Keratinocyte (primary cell): ENCODE results near the gene TMEM37. TPM values are rescaled to one million over a fixed set of nuclear protein-coding genes. Genes with fewer than 3 reads are reported as not detected.

Source experiments
- DNase-seq: peaks from one replicate; pipeline ENCODE4 v3.0.0-alpha.2; 2011; ENCODE audit warnings: low read depth, missing footprints, low spot score
- FAIRE-seq: peaks from 2 replicates; lab custom pipeline; 2011; peaks lifted over from hg19 to GRCh38; lab: Jason Lieb, UNC
- H2AFZ ChIP-seq: 2 replicates; pipeline ENCODE4 v1.6.0; 2012; ENCODE audit warnings: low read length, control low read depth, inconsistent platforms; ENCODE audit not compliant: control insufficient read depth
- H3K27ac ChIP-seq: 2 replicates; pipeline ENCODE4 v1.5.1; 2011; ENCODE audit warnings: low read length; ENCODE audit not compliant: control insufficient read depth, insufficient read depth
- H3K27me3 ChIP-seq: 3 replicates; pipeline ENCODE4 v1.6.0; 2011; ENCODE audit warnings: low read length; ENCODE audit not compliant: control insufficient read depth, insufficient read depth; ENCODE audit errors: extremely low read depth
- H3K36me3 ChIP-seq, 2 experiments: 2 replicates in 1 of 2; 3 replicates in 1 of 2; pipeline ENCODE4 v1.5.1; 2011; ENCODE audit warnings: low read length in 2 of 2, mild to moderate bottlenecking in 1 of 2; ENCODE audit not compliant: control insufficient read depth in 2 of 2, insufficient read depth in 2 of 2; ENCODE audit errors: extremely low read depth in 1 of 2
- H3K4me1 ChIP-seq: 3 replicates; pipeline ENCODE4 v1.5.1; 2011; ENCODE audit warnings: low read length; ENCODE audit not compliant: control insufficient read depth, insufficient read depth; ENCODE audit errors: extremely low read depth
- H3K4me2 ChIP-seq: 3 replicates; pipeline ENCODE4 v1.6.0; 2011; ENCODE audit warnings: low read depth, low read length; ENCODE audit not compliant: control insufficient read depth, insufficient read depth; ENCODE audit errors: extremely low read depth
- H3K4me3 ChIP-seq, 3 experiments: fragments of 200-600 bp in 1 of 3; sonication (generic) in 1 of 3; 2 replicates in 2 of 3; 3 replicates in 1 of 3; pipeline ENCODE4 v1.5.1; 2011 to 2016; ENCODE audit warnings: low read length in 3 of 3, mild to moderate bottlenecking in 3 of 3, control low read depth in 2 of 3, inconsistent platforms in 1 of 3, low read depth in 1 of 3, mixed read lengths in 1 of 3, mixed run types in 1 of 3, moderate library complexity in 1 of 3; ENCODE audit not compliant: control insufficient read depth in 2 of 3, insufficient read depth in 2 of 3; ENCODE audit errors: extremely low read depth in 1 of 3
- H3K79me2 ChIP-seq: 2 replicates; pipeline ENCODE4 v1.6.0; 2012; ENCODE audit warnings: low read length; ENCODE audit not compliant: control insufficient read depth, insufficient read depth
- H3K9ac ChIP-seq: 3 replicates; pipeline ENCODE4 v1.6.0; 2011; ENCODE audit warnings: low read length; ENCODE audit not compliant: control insufficient read depth, insufficient read depth; ENCODE audit errors: extremely low read depth
- H3K9me1 ChIP-seq: 3 replicates; pipeline ENCODE4 v1.6.0; 2011; ENCODE audit warnings: low read length; ENCODE audit not compliant: control insufficient read depth, insufficient read depth; ENCODE audit errors: extremely low read depth
- H3K9me3 ChIP-seq: 2 replicates; pipeline ENCODE4 v1.5.1; 2012; ENCODE audit warnings: low read depth, low read length; ENCODE audit not compliant: control insufficient read depth
- H4K20me1 ChIP-seq: 3 replicates; pipeline ENCODE4 v1.6.0; 2011; ENCODE audit warnings: low read length; ENCODE audit not compliant: control insufficient read depth, insufficient read depth; ENCODE audit errors: extremely low read depth
- EZH2 ChIP-seq: IDR thresholded peaks from one replicate; pipeline ENCODE4 v1.6.1; 2012; ENCODE audit warnings: inconsistent platforms, mild to moderate bottlenecking, low read length, moderate library complexity
- dilution Hi-C: fragments of 300-500 bp; cut with MboI; formaldehyde crosslinking; loops from one replicate; pipeline ENCODE4 v1.7.0; 2020; ENCODE audit warnings: low sequenced_read_pairs; ENCODE audit not compliant: extremely low pct_ligation_motif_present
- polyA plus RNA-seq, 5 experiments: library from polyadenylated mRNA; depleted of rRNA in 3 of 5; stranded (reverse) in 3 of 5; stranded (forward) in 1 of 5; unstranded in 1 of 5; fragments of >200 nt; gene quantifications; 1 replicate in 1 of 5; 2 replicates in 3 of 5; 3 replicates in 1 of 5; pipeline versions ENCODE4 v1.2.1 to v1.2.3, GENCODE V29; 2011 to 2012; ENCODE audit warnings: missing spikeins in 2 of 5, low read depth in 1 of 5, low replicate concordance in 1 of 5
- TF ChIP-seq, protein P1 (sequence below), 3 experiments: IDR thresholded peaks in 1 of 3; conservative IDR thresholded peaks in 1 of 3; optimal IDR thresholded peaks in 1 of 3; 2 replicates in 2 of 3; 3 replicates in 1 of 3; pipeline versions ENCODE3 to v1.5.1; 2011; ENCODE audit warnings: low read length in 3 of 3, mild to moderate bottlenecking in 3 of 3, moderate library complexity in 2 of 3, control low read depth in 1 of 3, inconsistent platforms in 1 of 3; ENCODE audit not compliant: insufficient read depth in 2 of 3; ENCODE audit errors: extremely low read depth in 1 of 3

TMEM37 gene
- polyA plus RNA-seq, 1 donor (not counting 4 experiments of a cell fraction or from before 2014, with no cell fraction given): 0.18 TPM

GRCh38 chr2:119484834-119485233 is 53.2 kb downstream of the TMEM37 start:
- dilution Hi-C loops: no loop called here
- H3K4me1 ChIP-seq: no peaks in the 10 kb centered on the region
- no peak overlapping the region for H3K27ac ChIP-seq
- no peak overlapping the region for H3K9ac ChIP-seq
- no peak overlapping the region for H3K4me3 ChIP-seq
- DNase-seq (peak; percentile 17), FAIRE-seq (no peak)
- H3K36me3 ChIP-seq: no peaks in the 10 kb centered on the region
- no peaks in the 10 kb centered on the region for H4K20me1 ChIP-seq
- no peak overlapping the region for H2AFZ ChIP-seq
- no peaks in the 10 kb centered on the region for H3K79me2 ChIP-seq
- TF ChIP-seq EZH2: no peak
- TF ChIP-seq, protein P1, sequence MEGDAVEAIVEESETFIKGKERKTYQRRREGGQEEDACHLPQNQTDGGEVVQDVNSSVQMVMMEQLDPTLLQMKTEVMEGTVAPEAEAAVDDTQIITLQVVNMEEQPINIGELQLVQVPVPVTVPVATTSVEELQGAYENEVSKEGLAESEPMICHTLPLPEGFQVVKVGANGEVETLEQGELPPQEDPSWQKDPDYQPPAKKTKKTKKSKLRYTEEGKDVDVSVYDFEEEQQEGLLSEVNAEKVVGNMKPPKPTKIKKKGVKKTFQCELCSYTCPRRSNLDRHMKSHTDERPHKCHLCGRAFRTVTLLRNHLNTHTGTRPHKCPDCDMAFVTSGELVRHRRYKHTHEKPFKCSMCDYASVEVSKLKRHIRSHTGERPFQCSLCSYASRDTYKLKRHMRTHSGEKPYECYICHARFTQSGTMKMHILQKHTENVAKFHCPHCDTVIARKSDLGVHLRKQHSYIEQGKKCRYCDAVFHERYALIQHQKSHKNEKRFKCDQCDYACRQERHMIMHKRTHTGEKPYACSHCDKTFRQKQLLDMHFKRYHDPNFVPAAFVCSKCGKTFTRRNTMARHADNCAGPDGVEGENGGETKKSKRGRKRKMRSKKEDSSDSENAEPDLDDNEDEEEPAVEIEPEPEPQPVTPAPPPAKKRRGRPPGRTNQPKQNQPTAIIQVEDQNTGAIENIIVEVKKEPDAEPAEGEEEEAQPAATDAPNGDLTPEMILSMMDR (optimal IDR thresholded peaks at IDR 0.05 in 1 of 3, IDR thresholded peaks at IDR 0.05 in 1 of 3, conservative IDR thresholded peaks at IDR 0.05 in 1 of 3; ENCODE audit: extremely low read depth in 1 of 3, insufficient read depth in 2 of 3, low read length in 3 of 3): no peak
- H3K27me3 ChIP-seq: no peaks in the 10 kb centered on the region
- no peaks in the 10 kb centered on the region for H3K9me1 ChIP-seq
- no peak overlapping the region for H3K4me2 ChIP-seq
- no peaks in the 10 kb centered on the region for H3K9me3 ChIP-seq

- no peaks in the 10 kb centered on the region for H3K9me1 ChIP-seq
- no peaks in the 10 kb centered on the region for H3K4me1 ChIP-seq
- TF ChIP-seq, protein P1 (optimal IDR thresholded peaks at IDR 0.05 in 1 of 3, IDR thresholded peaks at IDR 0.05 in 1 of 3, conservative IDR thresholded peaks at IDR 0.05 in 1 of 3; ENCODE audit: extremely low read depth in 1 of 3, insufficient read depth in 2 of 3, low read length in 3 of 3): no peak
- no peak for TF ChIP-seq EZH2
- dilution Hi-C loops: no loop called here
- no peaks in the 10 kb centered on the region for H3K27me3 ChIP-seq
- H3K36me3 ChIP-seq: no peaks in the 10 kb centered on the region
- H3K9me3 ChIP-seq: no peaks in the 10 kb centered on the region
- no peaks in the 10 kb centered on the region for H4K20me1 ChIP-seq
- no peak overlapping the region for H3K27ac ChIP-seq
- no peak overlapping the region for H3K4me2 ChIP-seq
- no peak overlapping the region for H3K9ac ChIP-seq
- no peak for DNase-seq
- H3K79me2 ChIP-seq: no peaks in the 10 kb centered on the region
- H2AFZ ChIP-seq: no peak overlapping the region
- H3K4me3 ChIP-seq: no peak overlapping the region
- no peak for FAIRE-seq
Observed at GRCh38 chr2:119485336-119486110, 53.9 kb downstream of the TMEM37 start.
